ENCODE data around the gene ATOX1. TPM values are rescaled to one million over a fixed set of nuclear protein-coding genes. Genes with fewer than 3 reads are reported as not detected.

ATOX1 gene
- total and polyA plus RNA-seq, 2 experiments from 2014 or later = 68.2 to 190 TPM

DNA sequence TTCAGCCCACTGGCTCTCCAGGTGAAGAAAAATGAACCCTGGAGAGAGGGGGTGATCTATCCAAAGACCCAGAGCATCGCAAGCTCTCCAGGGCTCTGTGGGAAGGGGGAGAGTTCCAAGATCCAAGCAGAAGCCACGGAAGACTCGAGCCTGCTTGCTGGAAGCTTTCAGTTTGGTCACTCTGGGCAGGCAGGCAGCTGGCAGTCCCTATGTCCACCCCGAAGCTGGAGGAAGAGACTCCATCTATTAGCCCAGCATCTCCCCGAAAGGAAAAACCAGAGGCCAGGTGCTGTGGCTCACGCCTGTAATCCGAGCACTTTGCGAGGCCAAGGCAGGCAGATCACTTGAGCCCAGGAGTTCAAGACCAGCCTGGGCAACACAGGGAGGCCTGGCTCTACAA lies 61.0 kb downstream of the ATOX1 start:
- Histone ChIP-seq H3K4me1 (ENCODE audit: low read depth) (peaks cover 5% of the 10 kb centered on the region), H3K27ac (no peak overlapping the region), H3K9me3 (ENCODE audit: low read depth) (no peaks in the 10 kb centered on the region)

DNA sequence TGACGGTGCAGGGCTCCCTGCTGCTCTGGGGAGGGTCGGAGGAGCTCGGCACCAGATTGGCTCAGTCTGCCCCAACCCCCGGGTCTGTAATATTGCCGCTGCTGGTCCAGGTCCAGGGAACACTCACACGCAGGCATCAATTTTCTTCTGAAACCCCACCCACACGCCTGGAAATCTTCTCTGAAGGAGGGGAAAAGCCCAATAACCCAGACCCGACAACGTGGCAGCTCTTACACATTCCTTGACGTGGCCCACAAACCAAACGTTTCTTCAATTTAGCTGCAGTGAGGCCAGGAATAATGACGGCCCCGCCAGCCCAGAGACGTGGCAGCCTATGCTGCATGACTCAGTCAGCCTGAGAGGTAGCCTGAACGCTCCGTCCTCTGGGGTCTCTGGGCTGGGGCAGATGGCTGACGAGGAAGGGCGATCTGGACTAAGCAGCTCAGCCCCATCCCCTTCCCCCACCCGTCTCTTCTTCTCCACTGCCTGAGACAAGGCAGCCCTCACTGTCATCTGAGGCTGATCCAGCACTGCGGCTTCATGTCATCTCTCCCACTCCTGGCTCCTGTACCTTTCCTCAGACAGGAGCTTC lies 61.9 kb downstream of the ATOX1 start:
- H3K4me1 ChIP-seq (ENCODE audit: low read depth) = peaks cover 5% of the 10 kb centered on the region
- no peaks in the 10 kb centered on the region for H3K9me3 ChIP-seq (ENCODE audit: low read depth)
- no peaks in the 10 kb centered on the region for H3K27me3 ChIP-seq
- H3K4me3 ChIP-seq = no peak overlapping the region
- H3K36me3 ChIP-seq = no peaks in the 10 kb centered on the region
- no peak overlapping the region for H3K27ac ChIP-seq
- DNase-seq (ENCODE audit: low read depth in 1 of 2, low spot score in 1 of 2) = peak in 1 of 2 donors; percentile 98
- TF ChIP-seq, protein P1, sequence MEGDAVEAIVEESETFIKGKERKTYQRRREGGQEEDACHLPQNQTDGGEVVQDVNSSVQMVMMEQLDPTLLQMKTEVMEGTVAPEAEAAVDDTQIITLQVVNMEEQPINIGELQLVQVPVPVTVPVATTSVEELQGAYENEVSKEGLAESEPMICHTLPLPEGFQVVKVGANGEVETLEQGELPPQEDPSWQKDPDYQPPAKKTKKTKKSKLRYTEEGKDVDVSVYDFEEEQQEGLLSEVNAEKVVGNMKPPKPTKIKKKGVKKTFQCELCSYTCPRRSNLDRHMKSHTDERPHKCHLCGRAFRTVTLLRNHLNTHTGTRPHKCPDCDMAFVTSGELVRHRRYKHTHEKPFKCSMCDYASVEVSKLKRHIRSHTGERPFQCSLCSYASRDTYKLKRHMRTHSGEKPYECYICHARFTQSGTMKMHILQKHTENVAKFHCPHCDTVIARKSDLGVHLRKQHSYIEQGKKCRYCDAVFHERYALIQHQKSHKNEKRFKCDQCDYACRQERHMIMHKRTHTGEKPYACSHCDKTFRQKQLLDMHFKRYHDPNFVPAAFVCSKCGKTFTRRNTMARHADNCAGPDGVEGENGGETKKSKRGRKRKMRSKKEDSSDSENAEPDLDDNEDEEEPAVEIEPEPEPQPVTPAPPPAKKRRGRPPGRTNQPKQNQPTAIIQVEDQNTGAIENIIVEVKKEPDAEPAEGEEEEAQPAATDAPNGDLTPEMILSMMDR (IDR thresholded peaks at IDR 0.05; ENCODE audit: low read depth, low read length) = no peak

More for the DNA sequence above, 61.0 kb downstream of the ATOX1 start:
- H3K27me3 ChIP-seq = no peaks in the 10 kb centered on the region
- DNase-seq (ENCODE audit: low read depth in 1 of 2, low spot score in 1 of 2) = no peak
- TF ChIP-seq, protein P1 (IDR thresholded peaks at IDR 0.05; ENCODE audit: low read depth, low read length) = no peak
- no peak overlapping the region for H3K4me3 ChIP-seq
- H3K36me3 ChIP-seq = no peaks in the 10 kb centered on the region

DNA sequence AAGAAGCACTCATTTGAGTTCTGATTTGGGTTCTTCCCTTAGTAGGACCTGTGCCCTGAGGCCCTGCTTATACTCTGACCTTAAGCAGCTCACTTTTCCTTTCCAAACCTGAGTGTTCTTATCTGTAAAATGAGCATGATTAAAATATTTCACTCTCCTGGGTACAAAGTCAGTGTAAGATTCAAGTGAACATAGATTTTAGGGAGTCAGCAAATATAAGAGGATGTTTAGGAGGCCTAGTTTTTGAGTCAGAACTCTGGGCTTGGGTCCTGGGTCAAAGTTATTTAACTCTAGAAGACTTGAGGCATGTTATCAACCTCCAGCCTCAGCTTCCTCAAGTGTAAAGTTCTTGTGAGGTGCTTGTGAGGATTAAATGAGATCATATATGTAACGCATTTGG lies 63.0 kb downstream of the ATOX1 start:
- Histone ChIP-seq H3K9me3 (ENCODE audit: low read depth) (no peaks in the 10 kb centered on the region), H3K27me3 (no peaks in the 10 kb centered on the region), H3K36me3 (no peaks in the 10 kb centered on the region), H3K4me1 (ENCODE audit: low read depth) (peaks cover 5% of the 10 kb centered on the region), H3K4me3 (no peak overlapping the region), H3K27ac (no peak overlapping the region)
- TF ChIP-seq, protein P1 (IDR thresholded peaks at IDR 0.05; ENCODE audit: low read depth, low read length) = no peak
- DNase-seq (ENCODE audit: low read depth in 1 of 2, low spot score in 1 of 2) = no peak

DNA sequence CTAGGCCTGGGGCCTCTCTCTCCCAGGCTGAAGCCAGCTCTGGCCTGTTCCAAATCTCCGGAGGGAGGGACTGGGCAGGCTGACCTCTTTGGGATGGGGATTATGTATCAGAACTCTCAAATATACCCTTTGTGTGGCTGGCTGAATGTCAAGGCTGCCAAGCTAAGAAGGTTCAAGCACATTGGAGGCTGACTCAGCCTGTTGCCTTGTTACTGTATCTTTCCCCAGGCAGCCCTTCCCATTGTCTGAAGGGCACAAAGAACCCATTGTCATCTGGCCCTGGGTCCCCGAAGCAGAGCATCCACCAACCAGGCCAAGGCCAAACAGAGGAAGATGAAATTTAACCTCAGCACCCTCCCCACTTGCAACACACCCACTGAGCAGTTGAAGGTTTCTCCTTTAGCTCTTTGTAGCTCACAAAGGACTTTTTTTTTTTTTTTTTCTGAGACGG lies 64.4 kb downstream of the ATOX1 start:
- TF ChIP-seq, protein P1 (IDR thresholded peaks at IDR 0.05; ENCODE audit: low read depth, low read length) = no peak
- Histone ChIP-seq H3K27me3 (no peaks in the 10 kb centered on the region), H3K4me3 (no peak overlapping the region), H3K9me3 (ENCODE audit: low read depth) (no peaks in the 10 kb centered on the region), H3K36me3 (no peaks in the 10 kb centered on the region), H3K4me1 (ENCODE audit: low read depth) (peaks cover 5% of the 10 kb centered on the region), H3K27ac (no peak overlapping the region)
- peak in 1 of 2 donors; percentile 91 for DNase-seq (ENCODE audit: low read depth in 1 of 2, low spot score in 1 of 2)

Other genes with a start within 250 kb of the ATOX1 start
- 0.04 and 0.12 TPM in 2 replicates for gene FAT2, start 167.3 kb downstream of the ATOX1 start, total RNA-seq
- 0.10 TPM in 1 of 2 replicates, not detected in the other for gene FAT2, start 167.3 kb downstream of the ATOX1 start, polyA plus RNA-seq
- gene SPARC, start 71.7 kb downstream of the ATOX1 start, total RNA-seq = 130 and 216 TPM in 2 replicates
- 548 and 705 TPM in 2 replicates for gene SPARC, start 71.7 kb downstream of the ATOX1 start, polyA plus RNA-seq
- 66.9 and 97.0 TPM in 2 replicates for gene G3BP1, start 13.3 kb upstream of the ATOX1 start, total RNA-seq
- gene G3BP1, start 13.3 kb upstream of the ATOX1 start, polyA plus RNA-seq = 105 and 140 TPM in 2 replicates
- not detected in 2 replicates for gene GLRA1, start 166.2 kb upstream of the ATOX1 start, total RNA-seq
- gene GLRA1, start 166.2 kb upstream of the ATOX1 start, polyA plus RNA-seq = not detected in 2 replicates